Natural killer cell (primary cell): ENCODE data around the gene ATIC. TPM values are rescaled to one million over a fixed set of nuclear protein-coding genes. Genes with fewer than 3 reads are reported as not detected.

Experiments used
- ATAC-seq, 3 donors: fragments of 150-1000 bp in 2 of 3; fragments of 200-7000 bp in 1 of 3; cut with Tn5 transposase; 1 replicate in 1 of 3; 2 replicates in 2 of 3; pipeline ENCODE4 v1.10.0; 2021; ENCODE audit warnings: mild to moderate bottlenecking in 2 of 3, moderate library complexity in 2 of 3
- DNase-seq, 2 donors: peaks; one replicate each; pipeline versions ENCODE4 v3.0.0 to v3.0.0-alpha.2; 2013 to 2021; ENCODE audit warnings: mixed read lengths in 1 of 2
- H3K27ac ChIP-seq: one replicate; pipeline ENCODE4 v1.5.1; 2013; ENCODE audit warnings: mild to moderate bottlenecking, low read length
- H3K27me3 ChIP-seq: one replicate; pipeline ENCODE4 v1.6.1; 2013; ENCODE audit warnings: low read length; ENCODE audit not compliant: control insufficient read depth, insufficient read depth
- H3K36me3 ChIP-seq: one replicate; pipeline ENCODE4 v1.6.1; 2013; ENCODE audit warnings: low read length; ENCODE audit not compliant: control insufficient read depth, insufficient read depth
- H3K4me1 ChIP-seq: one replicate; pipeline ENCODE4 v1.6.1; 2013; ENCODE audit warnings: low read length; ENCODE audit not compliant: control insufficient read depth, insufficient read depth
- H3K4me3 ChIP-seq: one replicate; pipeline ENCODE4 v1.5.1; 2013; ENCODE audit warnings: low read length
- H3K9me3 ChIP-seq: one replicate; pipeline ENCODE4 v1.6.1; 2013; ENCODE audit warnings: low read length; ENCODE audit not compliant: control insufficient read depth, insufficient read depth
- H3K27ac Mint-ChIP-seq, 2 donors: one replicate each; pipeline ENCODE4 v1.8.0; 2022; ENCODE audit warnings: mild to moderate bottlenecking in 2 of 2, mixed read lengths in 2 of 2, moderate library complexity in 1 of 2
- H3K27me3 Mint-ChIP-seq, 2 donors: one replicate each; pipeline ENCODE4 v1.8.0; 2022; ENCODE audit warnings: low read depth in 2 of 2, mixed read lengths in 2 of 2
- H3K36me3 Mint-ChIP-seq: one replicate; pipeline ENCODE4 v1.8.0; 2022; ENCODE audit warnings: mixed read lengths
- H3K4me1 Mint-ChIP-seq, 2 donors: one replicate each; pipeline ENCODE4 v1.8.0; 2022; ENCODE audit warnings: mixed read lengths in 2 of 2
- H3K4me3 Mint-ChIP-seq: one replicate; pipeline ENCODE4 v1.8.0; 2022; ENCODE audit warnings: mild to moderate bottlenecking, moderate library complexity, mixed read lengths
- H3K9me3 Mint-ChIP-seq, 2 donors: one replicate each; pipeline ENCODE4 v1.8.0; 2022; ENCODE audit warnings: mixed read lengths in 2 of 2
- CTCF ChIP-seq: fragments of 200-600 bp; IDR thresholded peaks from one replicate; pipeline ENCODE4 v1.8.0; 2022; ENCODE audit warnings: antibody characterized with exemption
- WGBS: methylation state at CpG from one replicate; pipeline ENCODE4 v1.1.7; 2013; ENCODE audit warnings: missing lambda C conversion rate; ENCODE audit not compliant: insufficient coverage; 5-methylcytosine and 5-hydroxymethylcytosine counted together
- intact Hi-C: fragments of 100-400 bp; cut with micrococcal nuclease; formaldehyde crosslinking; loops from one replicate; pipeline ENCODE4 v1.14.2; 2022
- total RNA-seq, 4 donors: library from RNA; stranded (reverse); fragments of 120-200 nt in 1 of 4; gene quantifications; one replicate each; pipeline versions ENCODE4 v1.2.3 to v1.2.4, GENCODE V29; 2013 to 2022

Gene ATIC
- total RNA-seq, 3 donors from 2014 or later (not counting 1 experiment from before 2014, with no cell fraction given) = 33.2 to 49.9 (median 44.5) TPM

GRCh38 chr2:215368493-215368809 lies 56.6 kb downstream of the ATIC start:
- DNase-seq = no peak

DNA sequence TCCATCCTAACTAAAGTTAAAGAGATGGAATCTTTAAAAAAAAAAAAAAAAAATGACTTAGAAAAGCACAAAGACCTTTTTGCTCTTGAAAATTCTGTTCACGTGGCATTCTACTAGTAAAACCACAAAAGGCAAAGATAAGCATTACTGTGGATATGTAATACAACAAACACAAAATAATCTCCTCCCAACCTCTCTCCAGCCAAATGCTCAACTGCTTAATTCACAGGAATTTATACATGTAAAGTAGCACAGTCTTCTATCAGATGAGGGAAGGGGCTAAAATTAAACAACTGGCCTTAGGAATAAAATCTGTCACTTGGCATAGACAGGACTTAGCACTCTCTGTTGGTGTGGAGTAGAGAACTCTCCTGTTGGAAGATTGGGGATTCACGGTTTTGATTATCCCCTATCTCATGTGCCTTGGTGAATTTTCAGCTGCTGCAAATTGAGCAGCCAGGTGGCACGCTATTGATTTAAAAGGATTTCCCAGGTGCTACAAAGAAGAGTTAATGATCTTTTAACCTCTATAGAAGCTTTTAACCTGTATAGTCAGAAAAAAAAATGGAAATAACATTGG lies 57.4 kb downstream of the ATIC start:
- no peak overlapping the region for H3K27ac Mint-ChIP-seq
- TF ChIP-seq CTCF = no peak
- Histone ChIP-seq H3K4me1 (no peaks in the 10 kb centered on the region), H3K27ac (no peak overlapping the region), H3K4me3 (no peak overlapping the region), H3K27me3 (no peaks in the 10 kb centered on the region), H3K36me3 (no peaks in the 10 kb centered on the region), H3K9me3 (no peaks in the 10 kb centered on the region)
- no peaks in the 10 kb centered on the region for H3K9me3 Mint-ChIP-seq
- no peaks in the 10 kb centered on the region for H3K36me3 Mint-ChIP-seq
- ATAC-seq = no peak
- intact Hi-C loops = no loop called here
- H3K27me3 Mint-ChIP-seq = no peaks in the 10 kb centered on the region
- WGBS = 92% methylated on average over 1 of the region's 3 CpGs
- H3K4me3 Mint-ChIP-seq = no peak overlapping the region
- H3K4me1 Mint-ChIP-seq = no peaks in the 10 kb centered on the region
- no peak for DNase-seq

More at GRCh38 chr2:215368493-215368809, 56.6 kb downstream of the ATIC start:
- no peak for ATAC-seq
- Histone ChIP-seq H3K27ac (no peak overlapping the region), H3K36me3 (no peaks in the 10 kb centered on the region), H3K4me1 (no peaks in the 10 kb centered on the region), H3K9me3 (no peaks in the 10 kb centered on the region), H3K4me3 (no peak overlapping the region), H3K27me3 (no peaks in the 10 kb centered on the region)
- intact Hi-C loops = no loop called here
- TF ChIP-seq CTCF = no peak
- Mint-ChIP-seq H3K9me3 (no peaks in the 10 kb centered on the region), H3K27me3 (no peaks in the 10 kb centered on the region), H3K27ac (no peak overlapping the region), H3K4me1 (no peaks in the 10 kb centered on the region), H3K36me3 (no peaks in the 10 kb centered on the region), H3K4me3 (no peak overlapping the region)

DNA sequence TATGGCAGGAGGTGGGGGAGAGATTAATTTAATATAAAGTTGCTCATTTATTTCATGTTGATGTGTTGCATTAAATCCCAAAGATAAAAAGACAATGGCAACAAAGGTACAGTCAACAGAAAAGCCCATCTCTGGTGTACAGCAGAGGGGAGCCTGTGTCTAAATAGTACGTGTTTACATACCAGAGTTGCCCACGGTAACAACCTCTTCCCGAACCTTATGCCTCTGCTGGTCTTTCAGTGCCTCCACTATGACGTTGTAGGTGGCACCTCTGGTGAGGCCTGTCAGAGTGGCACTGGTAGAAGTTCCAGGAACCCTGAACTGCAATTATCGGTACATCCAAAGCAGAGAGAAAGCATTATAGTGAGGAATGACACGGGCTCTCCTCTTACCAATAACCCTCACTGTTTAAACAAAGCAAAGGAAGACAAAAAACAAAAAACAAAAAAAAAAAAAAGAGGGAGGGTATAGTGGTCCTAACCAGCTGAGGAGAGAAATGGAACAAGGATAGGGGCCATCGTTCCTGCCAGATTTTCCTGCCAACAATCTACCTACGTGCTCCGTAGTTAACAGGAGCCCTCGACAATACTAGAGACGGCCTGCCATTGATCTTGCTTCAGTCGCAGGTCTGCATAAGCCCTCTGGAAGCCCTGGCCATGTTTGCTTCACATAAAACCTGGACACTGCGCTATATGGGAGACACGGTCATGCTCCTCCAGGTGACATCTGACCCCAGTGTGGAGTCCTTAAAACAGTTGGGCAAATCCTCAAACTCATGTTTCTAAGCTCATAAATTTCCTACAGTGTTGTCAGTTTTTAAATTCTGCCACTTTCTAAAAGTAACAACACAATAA lies 58.5 kb downstream of the ATIC start:
- no peak for ATAC-seq
- WGBS = 84% methylated on average over 12 of the region's 14 CpGs
- Histone ChIP-seq H3K9me3 (no peaks in the 10 kb centered on the region), H3K27ac (no peak overlapping the region), H3K27me3 (no peaks in the 10 kb centered on the region), H3K4me1 (no peaks in the 10 kb centered on the region), H3K36me3 (no peaks in the 10 kb centered on the region), H3K4me3 (no peak overlapping the region)
- Mint-ChIP-seq H3K27me3 (no peaks in the 10 kb centered on the region), H3K36me3 (no peaks in the 10 kb centered on the region), H3K4me1 (no peaks in the 10 kb centered on the region), H3K9me3 (no peaks in the 10 kb centered on the region), H3K4me3 (no peak overlapping the region), H3K27ac (no peak overlapping the region)
- no peak for TF ChIP-seq CTCF
- DNase-seq = no peak
- intact Hi-C loops = no loop called here
